ENCODE results near the gene ABCA2.
"Not testable (repeated sequence)": the region's sequence is repeated elsewhere in the genome, so short reads cannot be mapped to it uniquely, and the experiment has no call there.

The ABCA2 gene

GRCh38 chr9:137006116-137007003, 21.7 kb downstream of the ABCA2 start:
- H3K36me3 ChIP-seq (replicated peaks) = no peaks in the 10 kb centered on the region
- H3K9me3 ChIP-seq = 0 out of 2 replicates have a peak, but pooled peaks cover 6% of the 10 kb centered on the region
- in situ Hi-C loops (cut with MboI; ENCODE audit: low sequenced_read_pairs) = no loop called here
- no peak for DNase-seq (ENCODE audit: low spot score in 2 of 2)
- no peak overlapping the region for H3K4me3 ChIP-seq
- no peaks in the 10 kb centered on the region for H3K27me3 ChIP-seq (ENCODE audit: low read depth)
- H3K4me1 ChIP-seq = no peaks in the 10 kb centered on the region

DNA sequence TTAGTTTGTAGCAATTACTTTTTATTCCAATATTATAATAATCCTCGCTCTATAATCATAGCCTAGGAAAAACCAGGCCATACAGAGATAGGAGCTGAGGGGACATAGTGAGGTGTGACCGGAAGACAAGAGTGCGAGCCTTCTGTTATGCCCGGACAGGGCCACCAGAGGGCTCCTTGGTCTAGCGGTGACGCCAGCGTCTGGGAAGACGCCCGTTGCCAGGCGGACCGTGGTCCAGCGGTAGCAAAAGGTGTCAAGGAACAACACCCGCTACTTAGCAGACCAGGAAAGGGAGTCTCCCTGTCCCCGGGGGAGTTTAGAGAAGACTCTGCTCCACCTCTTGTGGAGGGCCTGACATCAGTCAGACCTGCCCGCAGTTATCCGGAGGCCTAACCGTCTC, 23.8 kb downstream of the ABCA2 start:
- H3K27me3 ChIP-seq (ENCODE audit: low read depth); H3K4me1 ChIP-seq; H3K9me3 ChIP-seq; in situ Hi-C loops (cut with MboI; ENCODE audit: low sequenced_read_pairs); H3K4me3 ChIP-seq; H3K36me3 ChIP-seq (replicated peaks): not testable (repeated sequence)
- DNase-seq (ENCODE audit: low spot score in 2 of 2) = peak in 1 of 2 experiments; percentile 65

GRCh38 chr9:137002646-137003041, 25.4 kb downstream of the ABCA2 start:
- in situ Hi-C loops (cut with MboI; ENCODE audit: low sequenced_read_pairs) = no loop called here

GRCh38 chr9:137001857-137002645, 26.0 kb downstream of the ABCA2 start:
- H3K36me3 ChIP-seq (replicated peaks) = no peaks in the 10 kb centered on the region
- no peaks in the 10 kb centered on the region; the same call in 1 of the 2 replicates for H3K27me3 ChIP-seq (ENCODE audit: low read depth)
- 0 out of 2 replicates have a peak, but pooled peaks cover 6% of the 10 kb centered on the region for H3K9me3 ChIP-seq
- in situ Hi-C loops (cut with MboI; ENCODE audit: low sequenced_read_pairs) = no loop called here
- no peak for DNase-seq (ENCODE audit: low spot score in 2 of 2)
- no peaks in the 10 kb centered on the region for H3K4me1 ChIP-seq
- H3K4me3 ChIP-seq = no peak overlapping the region

More at GRCh38 chr9:137002646-137003041, 25.4 kb downstream of the ABCA2 start:
- Histone ChIP-seq H3K4me3 (no peak overlapping the region), H3K36me3 (replicated peaks) (no peaks in the 10 kb centered on the region), H3K4me1 (no peaks in the 10 kb centered on the region), H3K27me3 (ENCODE audit: low read depth) (no peaks in the 10 kb centered on the region; the same call in 1 of the 2 replicates), H3K9me3 (0 out of 2 replicates have a peak, but pooled peaks cover 6% of the 10 kb centered on the region)
- no peak for DNase-seq (ENCODE audit: low spot score in 2 of 2)

DNA sequence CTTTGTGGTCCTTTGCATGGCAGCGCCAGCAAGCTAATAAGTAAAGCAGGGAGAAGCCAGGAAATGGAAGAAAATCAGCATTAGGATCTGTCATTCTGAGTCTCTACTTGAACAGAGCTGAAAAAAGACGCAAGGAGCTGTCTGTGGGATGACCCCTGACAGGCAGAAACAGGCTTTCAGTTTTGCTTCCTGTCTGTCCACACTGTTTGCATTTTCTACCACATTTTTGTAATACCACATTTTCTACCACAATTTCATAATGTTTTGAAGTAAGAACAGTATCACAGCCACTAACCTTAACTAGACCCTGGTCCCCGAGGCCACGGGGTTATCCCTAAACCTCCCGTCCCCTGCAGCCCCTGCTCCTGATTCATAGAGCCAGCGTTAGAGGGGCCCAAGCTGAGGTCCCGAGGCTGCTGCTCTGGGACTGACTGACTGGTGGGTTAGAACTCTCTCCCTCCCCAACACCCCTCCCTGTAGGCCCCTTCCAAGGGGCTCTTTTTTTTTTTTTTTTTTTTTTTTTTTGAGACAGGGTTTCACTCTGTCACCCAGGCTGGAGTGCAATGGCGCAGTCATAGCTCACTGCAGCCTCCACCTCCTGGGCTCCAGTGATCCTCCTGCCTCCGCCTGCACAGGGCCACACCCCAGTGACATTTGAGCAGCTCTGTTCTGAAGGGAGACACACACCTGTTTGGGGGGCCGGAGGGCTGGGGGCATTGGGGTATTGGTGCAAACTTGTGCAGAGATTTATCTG, 27.7 kb downstream of the ABCA2 start:
- 0 out of 2 replicates have a peak, but pooled peaks cover 6% of the 10 kb centered on the region for H3K9me3 ChIP-seq
- no peak overlapping the region for H3K4me3 ChIP-seq
- no peaks in the 10 kb centered on the region; the same call in 1 of the 2 replicates for H3K27me3 ChIP-seq (ENCODE audit: low read depth)
- in situ Hi-C loops (cut with MboI; ENCODE audit: low sequenced_read_pairs) = no loop called here
- DNase-seq (ENCODE audit: low spot score in 2 of 2) = no peak
- no peaks in the 10 kb centered on the region for H3K36me3 ChIP-seq (replicated peaks)
- peaks cover 4% of the 10 kb centered on the region; the same call in 1 of the 2 replicates for H3K4me1 ChIP-seq

DNA sequence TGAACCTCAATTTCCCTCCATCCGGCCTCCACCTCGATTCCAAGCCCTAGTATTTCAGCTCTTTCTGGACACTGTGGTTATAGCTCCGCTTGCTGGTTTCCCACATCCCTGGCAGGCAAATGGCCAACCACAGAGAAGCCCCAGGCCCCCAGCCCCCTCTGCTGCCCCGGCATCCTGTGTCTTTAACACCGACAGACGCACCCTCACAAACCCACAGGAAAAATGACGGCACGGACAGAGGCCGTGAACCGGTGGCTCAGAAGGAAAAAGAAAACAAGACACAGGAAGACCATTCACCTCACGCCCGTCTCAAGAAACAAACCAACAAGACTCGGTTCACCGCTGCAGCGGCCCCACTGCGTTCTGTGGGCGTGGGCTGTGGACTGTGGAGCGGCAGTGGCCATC, 30.2 kb downstream of the ABCA2 start:
- Histone ChIP-seq H3K36me3 (replicated peaks) (peaks cover 16% of the 10 kb centered on the region), H3K4me3 (no peak overlapping the region), H3K4me1 (peaks cover 4% of the 10 kb centered on the region; the same call in 1 of the 2 replicates), H3K27me3 (ENCODE audit: low read depth) (no peaks in the 10 kb centered on the region; the same call in 1 of the 2 replicates), H3K9me3 (no peaks in the 10 kb centered on the region)
- DNase-seq (ENCODE audit: low spot score in 2 of 2) = peak in 1 of 2 experiments; percentile 30
- in situ Hi-C loops (cut with MboI; ENCODE audit: low sequenced_read_pairs) = no loop called here

DNA sequence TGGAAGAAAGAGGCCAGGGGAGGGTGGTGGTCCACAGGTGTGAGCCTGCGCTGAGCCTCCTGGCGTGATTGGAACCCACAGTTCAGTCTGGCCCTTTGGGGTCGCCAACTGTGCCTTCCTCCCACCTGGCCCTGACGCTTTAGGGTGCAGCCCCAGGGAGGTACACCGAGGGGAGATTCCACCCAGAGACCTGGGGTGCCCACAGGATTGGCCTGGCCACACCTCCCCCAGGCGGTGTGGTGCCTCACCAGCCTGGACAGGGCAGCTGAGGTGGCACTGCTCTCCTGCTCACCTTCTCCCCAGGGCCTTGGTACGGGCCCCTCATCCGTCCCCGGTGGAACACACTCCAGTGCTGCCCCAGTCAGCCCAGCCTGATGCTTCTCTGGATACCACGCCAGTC, 30.7 kb downstream of the ABCA2 start:
- no peak overlapping the region for H3K4me3 ChIP-seq
- in situ Hi-C loops (cut with MboI; ENCODE audit: low sequenced_read_pairs) = no loop called here

DNA sequence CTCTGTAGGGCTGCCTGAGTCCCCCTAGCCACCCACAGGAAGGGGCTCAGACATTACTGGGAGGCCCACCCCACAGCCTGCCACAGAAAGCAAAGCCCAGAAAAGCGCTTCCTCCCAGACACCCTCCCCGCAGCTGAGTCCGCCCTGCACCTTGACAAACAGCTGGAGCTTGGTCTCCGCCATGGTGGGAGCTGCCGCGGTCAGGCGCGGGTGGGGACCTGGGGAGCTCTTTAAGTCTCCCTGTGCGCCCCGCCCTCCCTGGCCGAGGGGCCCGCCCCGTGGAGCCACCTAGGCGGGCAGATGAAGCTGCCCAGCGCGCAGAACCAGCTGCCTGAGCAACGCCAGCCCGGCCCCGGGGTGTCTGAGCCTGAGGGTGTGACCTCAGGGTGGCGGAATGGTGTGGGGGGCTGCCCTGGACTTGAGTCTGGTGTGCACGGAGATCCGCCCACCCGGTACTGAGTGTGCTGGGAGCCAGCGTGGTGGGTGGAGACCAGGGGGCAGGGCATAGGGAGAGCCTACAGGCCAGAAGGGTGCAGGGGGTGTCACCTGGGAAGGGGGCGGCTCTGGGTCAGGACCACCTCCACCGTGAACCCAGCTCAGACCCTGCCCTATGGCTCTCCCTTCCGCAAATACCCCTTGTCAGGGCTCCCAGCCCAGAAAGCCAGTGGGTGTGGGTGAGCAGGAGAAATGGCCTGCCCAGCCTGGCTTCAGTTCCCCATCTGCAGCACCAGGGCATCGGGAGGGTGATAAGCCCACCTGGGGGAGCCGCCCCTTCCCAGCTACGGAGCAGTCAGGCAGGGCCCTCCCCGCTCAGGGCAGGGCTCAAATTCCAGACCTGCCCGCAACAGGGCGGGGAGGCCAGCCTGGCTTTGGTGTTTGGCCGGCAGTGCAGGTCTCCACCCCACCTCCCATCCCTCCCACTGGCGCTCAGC, 31.4 kb downstream of the ABCA2 start, which contains the start of gene CLIC3:
Gene CLIC3 (minus strand): TSS at position 208 of the 932 bp plus-strand sequence. CDS start 25 bp downstream, at position 183.
- H3K27me3 ChIP-seq (ENCODE audit: low read depth) = no peaks in the 10 kb centered on the region; the same call in 1 of the 2 replicates
- H3K4me1 ChIP-seq = peaks cover 4% of the 10 kb centered on the region; the same call in 1 of the 2 replicates
- no peaks in the 10 kb centered on the region; the same call in 1 of the 2 replicates for H3K9me3 ChIP-seq
- peak in 1 of 2 experiments; percentile 56 for DNase-seq (ENCODE audit: low spot score in 2 of 2)
- H3K36me3 ChIP-seq (replicated peaks) = peaks cover 16% of the 10 kb centered on the region
- in situ Hi-C loops (cut with MboI; ENCODE audit: low sequenced_read_pairs) = no loop called here
- H3K4me3 ChIP-seq = no peak within 1 kb of the TSS

More for the DNA sequence above, 30.7 kb downstream of the ABCA2 start:
- no peaks in the 10 kb centered on the region for H3K9me3 ChIP-seq
- H3K4me1 ChIP-seq = peaks cover 4% of the 10 kb centered on the region; the same call in 1 of the 2 replicates
- DNase-seq (ENCODE audit: low spot score in 2 of 2) = no peak
- H3K27me3 ChIP-seq (ENCODE audit: low read depth) = no peaks in the 10 kb centered on the region; the same call in 1 of the 2 replicates
- H3K36me3 ChIP-seq (replicated peaks) = peaks cover 16% of the 10 kb centered on the region

GRCh38 chr9:136995772-136996311, 32.2 kb downstream of the ABCA2 start:
- Histone ChIP-seq H3K9me3 (peaks cover 2% of the 10 kb centered on the region; the same call in 1 of the 2 replicates), H3K36me3 (replicated peaks) (peaks cover 16% of the 10 kb centered on the region), H3K4me3 (no peak overlapping the region), H3K4me1 (peaks cover 4% of the 10 kb centered on the region; the same call in 1 of the 2 replicates), H3K27me3 (ENCODE audit: low read depth) (no peaks in the 10 kb centered on the region; the same call in 1 of the 2 replicates)
- in situ Hi-C loops (cut with MboI; ENCODE audit: low sequenced_read_pairs) = no loop called here
- DNase-seq (ENCODE audit: low spot score in 2 of 2) = peak in 1 of 2 experiments; percentile 36

DNA sequence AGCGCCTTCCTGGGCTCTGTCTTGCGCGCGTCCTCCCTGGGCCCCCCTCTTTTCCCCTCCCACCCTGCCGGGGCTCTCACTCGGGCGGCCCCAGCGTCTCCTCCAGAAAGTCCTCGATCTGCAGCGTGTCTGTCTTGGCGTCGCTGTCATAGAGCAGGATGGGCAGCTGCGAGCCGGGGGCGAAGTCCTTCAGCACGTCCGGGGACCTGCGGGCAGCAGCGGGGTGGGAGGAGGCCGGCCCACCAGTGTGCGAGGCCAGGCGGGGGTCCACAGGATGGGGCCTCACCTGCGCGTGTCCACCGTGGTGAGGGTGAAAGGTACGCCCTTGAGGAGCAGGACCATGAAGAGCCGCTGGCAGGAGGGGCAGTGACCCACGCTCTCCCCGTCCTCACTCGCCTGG, 32.7 kb downstream of the ABCA2 start:
- DNase-seq (ENCODE audit: low spot score in 2 of 2) = no peak
- in situ Hi-C loops (cut with MboI; ENCODE audit: low sequenced_read_pairs) = no loop called here
- Histone ChIP-seq H3K4me1 (peaks cover 4% of the 10 kb centered on the region; the same call in 1 of the 2 replicates), H3K27me3 (ENCODE audit: low read depth) (no peaks in the 10 kb centered on the region; the same call in 1 of the 2 replicates), H3K4me3 (no peak overlapping the region), H3K36me3 (replicated peaks) (peaks cover 16% of the 10 kb centered on the region), H3K9me3 (peaks cover 2% of the 10 kb centered on the region; the same call in 1 of the 2 replicates)

- no peak overlapping the region for H3K4me3 ChIP-seq
- H3K4me1 ChIP-seq = peaks cover 4% of the 10 kb centered on the region; the same call in 1 of the 2 replicates
- no peaks in the 10 kb centered on the region; the same call in 1 of the 2 replicates for H3K27me3 ChIP-seq (ENCODE audit: low read depth)
- H3K9me3 ChIP-seq = peaks cover 2% of the 10 kb centered on the region; the same call in 1 of the 2 replicates
- peaks cover 16% of the 10 kb centered on the region for H3K36me3 ChIP-seq (replicated peaks)
- DNase-seq (ENCODE audit: low spot score in 2 of 2) = no peak
- in situ Hi-C loops (cut with MboI; ENCODE audit: low sequenced_read_pairs) = no loop called here
Observed at GRCh38 chr9:136994888-136995230, 33.2 kb downstream of the ABCA2 start.

All from HAP-1 (cell line).